Smooth muscle cell (in vitro differentiated cells): ENCODE measurements around the gene GLB1L. TPM values are rescaled to one million over a fixed set of nuclear protein-coding genes. Genes with fewer than 3 reads are reported as not detected.

Source experiments
- DNase-seq: peaks from one replicate; lab custom pipeline; 2025; ENCODE audit not compliant: unreplicated experiment; lab: John Stamatoyannopoulos, UW
- H2AFZ ChIP-seq: fragments of 200-600 bp; sonication (generic); 2 replicates; pipeline ENCODE4 v1.6.0; 2016; ENCODE audit warnings: antibody characterized with exemption, low read depth, mild to moderate bottlenecking
- H3F3A ChIP-seq: fragments of 200-600 bp; sonication (generic); 2 replicates; pipeline ENCODE4 v1.6.0; 2017; ENCODE audit warnings: antibody characterized with exemption, low read depth
- H3K27ac ChIP-seq: fragments of 200-600 bp; sonication (generic); 2 replicates; pipeline ENCODE4 v1.5.1; 2016; ENCODE audit warnings: low read depth, mild to moderate bottlenecking
- H3K27me3 ChIP-seq: fragments of 200-600 bp; sonication (generic); 2 replicates; pipeline ENCODE4 v1.6.1; 2016; ENCODE audit warnings: low read depth, mild to moderate bottlenecking
- H3K36me3 ChIP-seq: fragments of 200-600 bp; sonication (generic); 2 replicates; pipeline ENCODE4 v1.5.1; 2016; ENCODE audit warnings: low read depth
- H3K4me1 ChIP-seq: fragments of 200-600 bp; sonication (generic); 2 replicates; pipeline ENCODE4 v1.5.1; 2016; ENCODE audit warnings: low read depth
- H3K4me2 ChIP-seq: fragments of 200-600 bp; sonication (generic); 2 replicates; pipeline ENCODE4 v1.6.0; 2016; ENCODE audit warnings: mild to moderate bottlenecking
- H3K4me3 ChIP-seq: fragments of 200-600 bp; sonication (generic); 2 replicates; pipeline ENCODE4 v1.5.1; 2016; ENCODE audit warnings: mild to moderate bottlenecking
- H3K79me2 ChIP-seq: fragments of 200-600 bp; sonication (generic); 2 replicates; pipeline ENCODE4 v1.6.0; 2016; ENCODE audit warnings: low read depth, mild to moderate bottlenecking
- H3K9ac ChIP-seq: fragments of 200-600 bp; sonication (generic); 2 replicates; pipeline ENCODE4 v1.6.0; 2016; ENCODE audit warnings: low read depth
- H3K9me3 ChIP-seq: fragments of 200-600 bp; sonication (generic); replicated peaks from 2 replicates; pipeline ENCODE4 v1.5.1; 2016; ENCODE audit warnings: low read depth
- H4K20me1 ChIP-seq: fragments of 200-600 bp; sonication (generic); 2 replicates; pipeline ENCODE4 v1.6.0; 2016; ENCODE audit warnings: low read depth
- WGBS: methylation state at CpG from one replicate; pipeline ENCODE4 v1.1.7; 2016; ENCODE audit warnings: low lambda C conversion rate; 5-methylcytosine and 5-hydroxymethylcytosine counted together
- polyA plus RNA-seq: library from polyadenylated mRNA; unstranded; fragments of >200 nt; fragmentation: Nextera tagmentation; extraction: Ambion mirVana; gene quantifications from 2 replicates; pipeline ENCODE4 v1.2.1, GENCODE V29; 2016
- total RNA-seq: library from RNA; depleted of rRNA; stranded (reverse); fragments of >200 nt; gene quantifications from 2 replicates; pipeline ENCODE4 v1.2.3, GENCODE V29; 2014
- TF ChIP-seq, protein P1 (sequence below): fragments of 200-600 bp; sonication (generic); IDR thresholded peaks from 2 replicates; pipeline ENCODE4 v1.5.1; 2017; ENCODE audit warnings: borderline replicate concordance, mild to moderate bottlenecking, antibody characterized with exemption; ENCODE audit not compliant: insufficient read depth, poor library complexity, severe bottlenecking

GLB1L gene
- total and polyA plus RNA-seq, 2 experiments from 2014 or later: 4.1 to 26.4 TPM

DNA sequence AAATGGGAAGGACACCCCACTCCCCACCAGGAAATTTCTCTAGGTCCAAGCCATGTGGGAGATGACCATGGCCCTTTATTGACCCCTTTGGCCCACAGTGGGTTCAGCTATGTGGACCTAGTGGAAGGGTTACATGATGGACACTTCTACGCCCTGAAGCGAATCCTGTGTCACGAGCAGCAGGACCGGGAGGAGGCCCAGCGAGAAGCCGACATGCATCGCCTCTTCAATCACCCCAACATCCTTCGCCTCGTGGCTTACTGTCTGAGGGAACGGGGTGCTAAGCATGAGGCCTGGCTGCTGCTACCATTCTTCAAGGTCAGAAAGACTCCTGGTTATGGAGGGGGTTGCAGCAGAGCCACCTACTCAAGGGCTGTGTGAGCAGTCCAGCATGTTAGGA lies 1.3 kb upstream of the GLB1L start:
- no peak for DNase-seq
- 99% methylated on average over 10 of the region's 10 CpGs for WGBS
- Histone ChIP-seq H3K79me2 (peaks cover 13% of the 10 kb centered on the region), H3K27ac (no peak overlapping the region), H3K4me2 (peak overlapping the region; percentile 99), H2AFZ (no peak overlapping the region), H3K4me3 (no peak overlapping the region), H3F3A (peaks cover 12% of the 10 kb centered on the region), H3K9me3 (no peaks in the 10 kb centered on the region), H4K20me1 (no peaks in the 10 kb centered on the region), H3K9ac (no peak overlapping the region), H3K4me1 (peaks cover 12% of the 10 kb centered on the region), H3K27me3 (peaks cover under 1% of the 10 kb centered on the region), H3K36me3 (no peaks in the 10 kb centered on the region)
- TF ChIP-seq, protein P1, sequence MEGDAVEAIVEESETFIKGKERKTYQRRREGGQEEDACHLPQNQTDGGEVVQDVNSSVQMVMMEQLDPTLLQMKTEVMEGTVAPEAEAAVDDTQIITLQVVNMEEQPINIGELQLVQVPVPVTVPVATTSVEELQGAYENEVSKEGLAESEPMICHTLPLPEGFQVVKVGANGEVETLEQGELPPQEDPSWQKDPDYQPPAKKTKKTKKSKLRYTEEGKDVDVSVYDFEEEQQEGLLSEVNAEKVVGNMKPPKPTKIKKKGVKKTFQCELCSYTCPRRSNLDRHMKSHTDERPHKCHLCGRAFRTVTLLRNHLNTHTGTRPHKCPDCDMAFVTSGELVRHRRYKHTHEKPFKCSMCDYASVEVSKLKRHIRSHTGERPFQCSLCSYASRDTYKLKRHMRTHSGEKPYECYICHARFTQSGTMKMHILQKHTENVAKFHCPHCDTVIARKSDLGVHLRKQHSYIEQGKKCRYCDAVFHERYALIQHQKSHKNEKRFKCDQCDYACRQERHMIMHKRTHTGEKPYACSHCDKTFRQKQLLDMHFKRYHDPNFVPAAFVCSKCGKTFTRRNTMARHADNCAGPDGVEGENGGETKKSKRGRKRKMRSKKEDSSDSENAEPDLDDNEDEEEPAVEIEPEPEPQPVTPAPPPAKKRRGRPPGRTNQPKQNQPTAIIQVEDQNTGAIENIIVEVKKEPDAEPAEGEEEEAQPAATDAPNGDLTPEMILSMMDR: no peak

DNA sequence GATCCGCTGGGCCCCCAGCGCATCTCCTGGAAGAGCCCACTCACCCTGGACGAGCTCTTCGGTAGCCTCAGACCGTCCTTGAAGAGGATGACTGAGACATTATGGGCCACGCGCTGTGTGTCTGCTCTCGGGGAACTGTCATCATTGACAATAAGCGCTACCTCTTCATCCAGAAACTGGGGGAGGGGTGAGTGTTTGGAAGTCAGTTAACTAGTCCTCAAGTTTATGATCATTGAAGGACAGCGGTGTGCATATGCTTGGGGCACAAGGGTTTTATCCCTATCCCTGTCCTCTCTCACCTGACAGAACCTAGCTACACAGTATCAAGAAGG lies 621 bp upstream of the GLB1L start:
- Histone ChIP-seq H3K9me3 (no peaks in the 10 kb centered on the region), H3F3A (peaks cover 12% of the 10 kb centered on the region), H3K27ac (peak overlapping the region; percentile 87), H3K79me2 (peaks cover 13% of the 10 kb centered on the region), H3K4me2 (peak overlapping the region; percentile 99), H3K36me3 (no peaks in the 10 kb centered on the region), H3K9ac (peak overlapping the region; percentile 96), H3K4me3 (peak overlapping the region; percentile 86), H4K20me1 (no peaks in the 10 kb centered on the region), H2AFZ (no peak overlapping the region), H3K4me1 (peaks cover 12% of the 10 kb centered on the region), H3K27me3 (no peaks in the 10 kb centered on the region)
- no peak for DNase-seq
- 35% methylated on average over 10 of the region's 10 CpGs for WGBS
- TF ChIP-seq, protein P1: no peak

DNA sequence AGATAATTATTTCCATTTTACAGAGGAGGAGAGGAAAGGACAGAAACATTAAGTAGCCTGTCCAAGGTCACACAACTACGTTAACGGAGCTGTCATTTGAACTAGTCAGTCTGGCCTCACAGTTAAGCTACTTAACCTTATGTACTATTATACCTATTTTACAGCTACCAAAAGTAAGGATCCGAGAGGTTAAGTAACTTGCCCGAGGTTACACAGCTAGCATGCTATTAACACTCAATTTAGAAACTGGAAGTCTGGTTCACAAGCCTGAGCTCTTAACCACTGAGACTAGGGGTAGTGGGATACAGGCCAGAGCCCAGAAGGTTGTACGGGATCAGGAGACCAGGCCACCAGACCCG lies 476 bp downstream of the GLB1L start:
- WGBS: 47% methylated on average over 6 of the region's 6 CpGs
- peak overlapping the region; percentile 99 for H3K4me2 ChIP-seq
- H3K4me1 ChIP-seq: peaks cover 10% of the 10 kb centered on the region
- peak overlapping the region; percentile 86 for H3K4me3 ChIP-seq
- TF ChIP-seq, protein P1: no peak
- no peak for DNase-seq
- peak overlapping the region; percentile 87 for H3K27ac ChIP-seq
- H3K36me3 ChIP-seq: no peaks in the 10 kb centered on the region
- no peaks in the 10 kb centered on the region for H3K27me3 ChIP-seq
- peak overlapping the region; percentile 96 for H3K9ac ChIP-seq
- no peaks in the 10 kb centered on the region for H3K9me3 ChIP-seq
- H3K79me2 ChIP-seq: peaks cover 13% of the 10 kb centered on the region
- H2AFZ ChIP-seq: peak overlapping the region; percentile 91
- no peaks in the 10 kb centered on the region for H4K20me1 ChIP-seq
- peaks cover 8% of the 10 kb centered on the region for H3F3A ChIP-seq

DNA sequence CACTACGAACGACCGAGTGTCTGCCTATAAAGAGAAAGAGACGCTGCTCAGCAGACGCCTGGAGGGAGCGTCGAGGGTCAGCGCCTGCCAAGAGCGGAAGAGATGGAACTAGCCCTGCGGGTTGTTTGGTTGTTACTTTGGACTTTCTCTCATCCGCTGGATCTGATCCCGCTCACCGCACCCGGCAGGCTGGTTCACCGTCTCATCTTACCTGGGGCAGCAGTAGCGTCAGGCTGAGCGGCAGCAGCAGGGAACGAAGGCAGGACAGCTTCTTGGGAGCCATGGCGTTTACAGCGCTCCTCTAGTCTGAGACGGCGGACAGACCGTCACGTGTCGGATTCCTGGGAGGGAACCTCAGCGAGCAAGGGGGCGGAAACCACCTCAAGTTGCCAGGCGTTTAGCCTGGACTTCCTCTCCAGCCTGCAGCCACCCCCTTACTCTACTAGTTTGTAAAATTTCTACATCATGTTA lies 1.9 kb downstream of the GLB1L start:
- Histone ChIP-seq H3K9me3 (no peaks in the 10 kb centered on the region), H3K4me1 (peaks cover 6% of the 10 kb centered on the region), H3K4me2 (no peak overlapping the region), H4K20me1 (no peaks in the 10 kb centered on the region), H3K36me3 (no peaks in the 10 kb centered on the region), H3K9ac (no peak overlapping the region), H2AFZ (no peak overlapping the region), H3K79me2 (peaks cover 13% of the 10 kb centered on the region), H3K27me3 (no peaks in the 10 kb centered on the region), H3F3A (no peaks in the 10 kb centered on the region), H3K27ac (no peak overlapping the region), H3K4me3 (no peak overlapping the region)
- WGBS: 87% methylated on average over 28 of the region's 28 CpGs
- DNase-seq: no peak
- TF ChIP-seq, protein P1: no peak
